Measurements from ENCODE around the gene FAM24B. TPM values are rescaled to one million over a fixed set of nuclear protein-coding genes. Genes with fewer than 3 reads are reported as not detected.
"Not testable (repeated sequence)": the region's sequence is repeated elsewhere in the genome, so short reads cannot be mapped to it uniquely, and the experiment has no call there.

Gene FAM24B
- total and polyA plus RNA-seq, 2 experiments from 2014 or later: 3.8 to 7.0 TPM

DNA sequence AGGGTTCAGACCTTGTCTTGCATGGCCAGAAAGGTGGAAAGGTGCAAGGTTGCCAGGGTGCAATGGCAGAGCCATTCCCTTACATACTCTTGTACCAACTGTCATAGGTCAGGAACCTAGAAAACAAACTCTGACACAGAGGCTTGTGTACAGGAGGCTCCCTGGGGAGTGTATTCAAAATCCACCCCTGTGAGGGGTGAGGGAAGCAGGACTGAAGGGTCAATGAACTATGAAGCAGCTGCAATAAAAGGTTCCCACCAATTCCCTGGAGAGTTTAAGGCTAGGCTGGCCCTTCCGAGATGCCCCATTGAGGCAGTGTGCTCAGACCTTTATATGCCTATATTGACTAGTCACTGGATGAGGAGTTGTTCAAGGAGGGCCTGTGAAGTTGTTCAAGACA lies 19.9 kb downstream of the FAM24B start:
- TF ChIP-seq EZH2phosphoT487 (IDR thresholded peaks at IDR 0.05; ENCODE audit: insufficient read depth, low read depth): no peak
- TF ChIP-seq EZH2 (IDR thresholded peaks at IDR 0.05; ENCODE audit: insufficient read depth, poor library complexity, severe bottlenecking): no peak
- Histone ChIP-seq H3K27me3 (replicated peaks; ENCODE audit: insufficient read depth) (no peaks in the 10 kb centered on the region), H3K9me3 (ENCODE audit: low read depth) (no peaks in the 10 kb centered on the region), H3K9ac (no peak overlapping the region), H2AFZ (no peak overlapping the region), H3F3A (ENCODE audit: insufficient read depth) (peaks cover 20% of the 10 kb centered on the region), H3K4me1 (ENCODE audit: insufficient read depth) (peaks cover 68% of the 10 kb centered on the region), H3K79me2 (ENCODE audit: insufficient read depth) (peaks cover 67% of the 10 kb centered on the region), H3K4me3 (no peak overlapping the region), H4K20me1 (ENCODE audit: insufficient read depth) (no peaks in the 10 kb centered on the region), H3K4me2 (ENCODE audit: unreplicated experiment) (no peak overlapping the region), H3K27ac (no peak overlapping the region), H3K9me2 (ENCODE audit: insufficient read depth) (no peaks in the 10 kb centered on the region), H3K36me3 (ENCODE audit: low read depth) (no peaks in the 10 kb centered on the region)
- 93 to 100% methylated on average over 1 of the region's 1 CpG for WGBS, 2 experiments (ENCODE audit: low coverage in 1 of 2, low lambda C conversion rate in 2 of 2, missing lambda C conversion rate in 2 of 2)
- DNase-seq: no peak
- in situ Hi-C loops (cut with MboI): no loop called here

DNA sequence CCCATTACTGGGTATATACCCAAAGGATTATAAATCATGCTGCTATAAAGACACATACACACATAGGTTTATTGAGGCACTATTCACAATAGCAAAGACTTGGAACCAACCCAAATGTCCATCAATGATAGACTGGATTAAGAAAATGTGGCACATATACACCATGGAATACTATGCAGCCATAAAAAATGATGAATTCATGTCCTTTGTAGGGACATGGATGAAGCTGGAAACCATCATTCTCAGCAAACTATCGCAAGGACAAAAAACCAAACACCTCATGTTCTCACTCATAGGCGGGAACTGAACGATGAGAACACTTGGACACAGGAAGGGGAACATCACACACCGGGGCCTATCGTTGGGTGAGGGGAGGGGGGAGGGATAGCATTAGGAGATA lies 21.3 kb downstream of the FAM24B start:
- H3K4me3 ChIP-seq; DNase-seq; H3K9ac ChIP-seq; H3K36me3 ChIP-seq (ENCODE audit: low read depth); H2AFZ ChIP-seq; H3K9me3 ChIP-seq (ENCODE audit: low read depth); in situ Hi-C loops (cut with MboI); H4K20me1 ChIP-seq (ENCODE audit: insufficient read depth); H3K27me3 ChIP-seq (replicated peaks; ENCODE audit: insufficient read depth); H3K9me2 ChIP-seq (ENCODE audit: insufficient read depth); H3K4me2 ChIP-seq (ENCODE audit: unreplicated experiment); H3K27ac ChIP-seq: not testable (repeated sequence)
- H3F3A ChIP-seq (ENCODE audit: insufficient read depth): peaks cover 35% of the 10 kb centered on the region
- 99 to 100% methylated on average over 5 of the region's 5 CpGs for whole genome bisulfite sequencing, 2 experiments (ENCODE audit: low coverage in 1 of 2, low lambda C conversion rate in 2 of 2, missing lambda C conversion rate in 2 of 2)
- peaks cover 52% of the 10 kb centered on the region for H3K79me2 ChIP-seq (ENCODE audit: insufficient read depth)
- H3K4me1 ChIP-seq (ENCODE audit: insufficient read depth): peaks cover 68% of the 10 kb centered on the region

DNA sequence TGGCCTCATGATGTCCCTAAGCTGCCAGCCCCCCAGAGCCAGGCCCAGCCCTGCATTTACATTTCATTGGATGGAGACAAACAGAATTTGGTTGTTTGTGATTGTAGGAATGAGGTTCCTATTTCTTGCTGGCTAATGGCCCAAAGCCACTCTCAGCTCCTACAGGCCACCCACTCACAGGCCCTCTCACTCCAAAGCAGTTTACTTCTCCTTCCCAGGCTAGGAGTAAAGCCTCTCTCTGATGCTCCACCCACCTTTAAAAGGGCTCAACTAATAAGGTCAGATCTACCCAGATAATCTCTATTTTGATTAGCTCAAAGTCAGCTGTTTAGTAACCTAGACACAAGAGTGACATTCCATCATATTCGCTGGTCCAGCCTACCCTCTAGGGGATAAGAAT lies 22.5 kb downstream of the FAM24B start:
- TF ChIP-seq EZH2phosphoT487 (IDR thresholded peaks at IDR 0.05; ENCODE audit: insufficient read depth, low read depth): no peak
- H3K9me2 ChIP-seq (ENCODE audit: insufficient read depth): no peaks in the 10 kb centered on the region
- 79 to 100% methylated on average over 1 of the region's 1 CpG for WGBS, 2 experiments (ENCODE audit: low coverage in 1 of 2, low lambda C conversion rate in 2 of 2, missing lambda C conversion rate in 2 of 2)
- H3K27me3 ChIP-seq (replicated peaks; ENCODE audit: insufficient read depth): no peaks in the 10 kb centered on the region
- no peaks in the 10 kb centered on the region for H3K36me3 ChIP-seq (ENCODE audit: low read depth)
- H3K79me2 ChIP-seq (ENCODE audit: insufficient read depth): peaks cover 40% of the 10 kb centered on the region
- peak; percentile 44 for DNase-seq
- H3K4me1 ChIP-seq (ENCODE audit: insufficient read depth): peaks cover 68% of the 10 kb centered on the region
- in situ Hi-C loops (cut with MboI): no loop called here
- no peak overlapping the region for H2AFZ ChIP-seq
- peaks cover 43% of the 10 kb centered on the region for H3F3A ChIP-seq (ENCODE audit: insufficient read depth)
- no peaks in the 10 kb centered on the region for H4K20me1 ChIP-seq (ENCODE audit: insufficient read depth)
- no peak overlapping the region for H3K4me3 ChIP-seq
- no peaks in the 10 kb centered on the region for H3K9me3 ChIP-seq (ENCODE audit: low read depth)
- H3K27ac ChIP-seq: no peak overlapping the region
- H3K9ac ChIP-seq: no peak overlapping the region
- no peak overlapping the region for H3K4me2 ChIP-seq (ENCODE audit: unreplicated experiment)

DNA sequence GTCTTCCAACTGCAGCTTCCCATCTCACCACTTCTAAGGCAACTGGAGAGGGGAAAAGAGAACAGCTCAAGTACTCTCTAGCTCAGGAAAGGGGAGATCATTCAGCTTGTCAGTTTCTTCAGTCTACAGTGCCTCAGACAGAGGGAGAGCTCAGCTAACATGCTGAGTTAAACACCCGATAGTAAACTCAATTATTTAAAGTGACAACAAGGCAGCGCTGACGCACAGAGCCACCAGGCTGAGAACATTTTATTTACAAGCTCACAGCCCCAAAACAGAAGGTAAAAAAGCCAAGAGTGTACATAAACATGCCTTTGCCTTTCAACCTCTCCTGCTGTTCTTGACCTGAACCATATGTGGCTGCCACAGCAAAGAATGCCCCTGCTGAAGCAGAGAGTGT lies 23.6 kb downstream of the FAM24B start:
- Histone ChIP-seq H3K27me3 (replicated peaks; ENCODE audit: insufficient read depth) (no peaks in the 10 kb centered on the region), H3F3A (ENCODE audit: insufficient read depth) (peaks cover 53% of the 10 kb centered on the region), H3K4me1 (ENCODE audit: insufficient read depth) (peaks cover 69% of the 10 kb centered on the region), H3K4me3 (no peak overlapping the region), H2AFZ (no peak overlapping the region), H3K4me2 (ENCODE audit: unreplicated experiment) (peak overlapping the region; percentile 81), H3K9me2 (ENCODE audit: insufficient read depth) (no peaks in the 10 kb centered on the region), H3K36me3 (ENCODE audit: low read depth) (no peaks in the 10 kb centered on the region), H3K79me2 (ENCODE audit: insufficient read depth) (peaks cover 31% of the 10 kb centered on the region), H3K9me3 (ENCODE audit: low read depth) (no peaks in the 10 kb centered on the region), H3K9ac (0 out of 2 replicates have a peak overlapping the region, but pooled peaks have one; percentile 57), H3K27ac (peak overlapping the region; percentile 93; the same call in 1 of the 2 replicates), H4K20me1 (ENCODE audit: insufficient read depth) (no peaks in the 10 kb centered on the region)
- in situ Hi-C loops (cut with MboI): no loop called here
- DNase-seq: no peak
- TF ChIP-seq EZH2 (IDR thresholded peaks at IDR 0.05; ENCODE audit: insufficient read depth, poor library complexity, severe bottlenecking) (no peak), EZH2phosphoT487 (IDR thresholded peaks at IDR 0.05; ENCODE audit: insufficient read depth, low read depth) (no peak)
- 82 to 83% methylated on average over 3 of the region's 3 CpGs for WGBS, 2 experiments (ENCODE audit: low coverage in 1 of 2, low lambda C conversion rate in 2 of 2, missing lambda C conversion rate in 2 of 2)

DNA sequence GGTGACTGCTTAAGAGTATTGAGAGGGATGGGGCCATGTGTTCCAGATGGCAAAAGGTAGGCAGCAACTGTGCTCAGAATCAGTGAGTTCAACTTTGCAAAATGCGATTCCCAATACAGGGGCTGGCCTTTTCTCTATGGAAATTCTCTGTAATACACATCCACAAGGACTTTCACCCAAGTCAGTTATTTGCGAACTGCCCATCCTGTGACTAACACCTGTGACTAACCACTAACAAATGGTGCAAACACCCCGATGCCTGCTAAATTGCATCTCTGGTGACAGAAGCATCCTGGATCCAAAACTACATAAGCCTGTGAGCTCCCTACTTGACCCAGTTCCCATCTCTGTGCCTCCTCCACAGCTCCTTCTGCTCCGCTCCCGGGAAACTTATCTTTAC lies 24.7 kb downstream of the FAM24B start:
- WGBS, 2 experiments (ENCODE audit: low coverage in 1 of 2, low lambda C conversion rate in 2 of 2, missing lambda C conversion rate in 2 of 2): 0 to 4% methylated on average over 5 of the region's 5 CpGs
- Histone ChIP-seq H3K4me2 (ENCODE audit: unreplicated experiment) (peak overlapping the region; percentile 81), H3K9ac (peak overlapping the region; percentile 69)

More for the DNA sequence above, 24.7 kb downstream of the FAM24B start:
- H3F3A ChIP-seq (ENCODE audit: insufficient read depth): peaks cover 60% of the 10 kb centered on the region
- no peaks in the 10 kb centered on the region for H3K9me2 ChIP-seq (ENCODE audit: insufficient read depth)
- peak overlapping the region; percentile 57 for H3K4me3 ChIP-seq
- peak; percentile 96 for DNase-seq
- peak overlapping the region; percentile 93 for H3K27ac ChIP-seq
- peaks cover 20% of the 10 kb centered on the region for H3K79me2 ChIP-seq (ENCODE audit: insufficient read depth)
- in situ Hi-C loops (cut with MboI): no loop called here
- H3K4me1 ChIP-seq (ENCODE audit: insufficient read depth): peaks cover 71% of the 10 kb centered on the region
- no peaks in the 10 kb centered on the region for H4K20me1 ChIP-seq (ENCODE audit: insufficient read depth)
- no peaks in the 10 kb centered on the region for H3K9me3 ChIP-seq (ENCODE audit: low read depth)
- H3K36me3 ChIP-seq (ENCODE audit: low read depth): no peaks in the 10 kb centered on the region
- H2AFZ ChIP-seq: peak overlapping the region; percentile 4; the same call in 1 of the 2 replicates
- H3K27me3 ChIP-seq (replicated peaks; ENCODE audit: insufficient read depth): no peaks in the 10 kb centered on the region
- TF ChIP-seq EZH2phosphoT487 (IDR thresholded peaks at IDR 0.05; ENCODE audit: insufficient read depth, low read depth) (no peak), EZH2 (IDR thresholded peaks at IDR 0.05; ENCODE audit: insufficient read depth, poor library complexity, severe bottlenecking) (no peak)
